H7 (cell line): ENCODE data around the gene TOR4A. TPM values are rescaled to one million over a fixed set of nuclear protein-coding genes. Genes with fewer than 3 reads are reported as not detected.
A peak's percentile ranks its signal among the peaks of the same experiment; 100 is the strongest.
"Not testable (repeated sequence)": the region's sequence is repeated elsewhere in the genome, so short reads cannot be mapped to it uniquely, and the experiment has no call there.

Experiments
- DNase-seq: peaks from one replicate; pipeline ENCODE4 v3.0.0; 2012
- H3K27me3 ChIP-seq: 2 replicates; pipeline ENCODE4 v1.6.0; 2011; ENCODE audit warnings: mild to moderate bottlenecking, low read length; ENCODE audit not compliant: control insufficient read depth, insufficient read depth
- H3K36me3 ChIP-seq: replicated peaks from 2 replicates; pipeline ENCODE4 v1.5.1; 2011; ENCODE audit warnings: low read length; ENCODE audit not compliant: control insufficient read depth, insufficient read depth
- H3K4me3 ChIP-seq: 2 replicates; pipeline ENCODE4 v1.5.1; 2011; ENCODE audit warnings: low read depth, mild to moderate bottlenecking, control low read depth, low read length, moderate library complexity; ENCODE audit not compliant: insufficient read depth
- total RNA-seq: library from RNA; depleted of rRNA; stranded (reverse); fragments of >200 nt; shearing (Covaris generic); gene quantifications from 2 replicates; pipeline ENCODE4 v1.2.3, GENCODE V29; 2014

The TOR4A gene
- total RNA-seq, 1 experiment from 2014 or later = 21.3 TPM

GRCh38 chr9:137235424-137236237 lies 41.9 kb upstream of the TOR4A start:
- no peak overlapping the region for H3K4me3 ChIP-seq
- peak; percentile 89 for DNase-seq
- no peaks in the 10 kb centered on the region for H3K36me3 ChIP-seq

GRCh38 chr9:137236238-137236935 lies 41.1 kb upstream of the TOR4A start:
- Histone ChIP-seq H3K27me3 (no peaks in the 10 kb centered on the region), H3K36me3 (no peaks in the 10 kb centered on the region), H3K4me3 (no peak overlapping the region; the same call in 1 of the 2 replicates)
- peak; percentile 100 for DNase-seq

More at GRCh38 chr9:137235424-137236237, 41.9 kb upstream of the TOR4A start:
- H3K27me3 ChIP-seq = no peaks in the 10 kb centered on the region

GRCh38 chr9:137236936-137237421 lies 40.5 kb upstream of the TOR4A start:
- no peak for DNase-seq
- no peak overlapping the region; the same call in 1 of the 2 replicates for H3K4me3 ChIP-seq
- no peaks in the 10 kb centered on the region for H3K27me3 ChIP-seq
- H3K36me3 ChIP-seq = peaks cover 1% of the 10 kb centered on the region

GRCh38 chr9:137237759-137238726 lies 39.5 kb upstream of the TOR4A start:
- Histone ChIP-seq H3K4me3 (no peak overlapping the region), H3K36me3 (peaks cover 10% of the 10 kb centered on the region), H3K27me3 (no peaks in the 10 kb centered on the region)
- DNase-seq = no peak

- not testable (repeated sequence) for DNase-seq, H3K27me3 ChIP-seq
- peaks cover 15% of the 10 kb centered on the region for H3K36me3 ChIP-seq
- peak overlapping the region; percentile 89 for H3K4me3 ChIP-seq
These were observed 37.9 kb upstream of the TOR4A start for GRCh38 chr9:137239541-137240200.

GRCh38 chr9:137240318-137240840 lies 37.1 kb upstream of the TOR4A start:
- H3K4me3 ChIP-seq = peak overlapping the region; percentile 89
- H3K36me3 ChIP-seq = peaks cover 15% of the 10 kb centered on the region
- H3K27me3 ChIP-seq = no peaks in the 10 kb centered on the region
- no peak for DNase-seq

- peak; percentile 100 for DNase-seq
- no peaks in the 10 kb centered on the region for H3K27me3 ChIP-seq
- peaks cover 15% of the 10 kb centered on the region for H3K36me3 ChIP-seq
- peak within 1 kb of the TSS; percentile 96 for H3K4me3 ChIP-seq
These were observed 36.6 kb upstream of the TOR4A start, which contains the start of gene TUBB4B for GRCh38 chr9:137240841-137241489. TUBB4B (plus strand) TSS chr9:137241287; CDS start chr9:137241361, 74 bp downstream.

- DNase-seq = peak; percentile 88
- Histone ChIP-seq H3K27me3 (no peaks in the 10 kb centered on the region), H3K4me3 (peak overlapping the region; percentile 96), H3K36me3 (peaks cover 15% of the 10 kb centered on the region)
These were observed 35.8 kb upstream of the TOR4A start for GRCh38 chr9:137241490-137242268.

GRCh38 chr9:137242269-137243203 lies 35.0 kb upstream of the TOR4A start:
- no peaks in the 10 kb centered on the region for H3K27me3 ChIP-seq
- peaks cover 15% of the 10 kb centered on the region for H3K36me3 ChIP-seq
- DNase-seq = no peak
- H3K4me3 ChIP-seq = peak overlapping the region; percentile 96

- H3K4me3 ChIP-seq, DNase-seq, H3K27me3 ChIP-seq: not testable (repeated sequence)
- H3K36me3 ChIP-seq = peaks cover 15% of the 10 kb centered on the region
These were observed 34.3 kb upstream of the TOR4A start for GRCh38 chr9:137243266-137243625.

GRCh38 chr9:137243626-137244485 lies 33.7 kb upstream of the TOR4A start:
- Histone ChIP-seq H3K27me3 (no peaks in the 10 kb centered on the region), H3K4me3 (peak overlapping the region; percentile 3; the same call in 1 of the 2 replicates), H3K36me3 (peaks cover 15% of the 10 kb centered on the region)
- DNase-seq = peak; percentile 81
